ENCODE results near the gene FMNL2.

FMNL2 gene

GRCh38 chr2:152337511-152337903 is 2.5 kb downstream of the FMNL2 start:
- in situ Hi-C loops (cut with MboI; ENCODE audit: low sequenced_read_pairs), result no loop called here

- in situ Hi-C loops (cut with MboI; ENCODE audit: low sequenced_read_pairs), result no loop called here
Measured at GRCh38 chr2:152339556-152340286, 4.7 kb downstream of the FMNL2 start.

- in situ Hi-C loops (cut with MboI; ENCODE audit: low sequenced_read_pairs), result no loop called here
Measured at GRCh38 chr2:152342259-152343046, 7.5 kb downstream of the FMNL2 start.

DNA sequence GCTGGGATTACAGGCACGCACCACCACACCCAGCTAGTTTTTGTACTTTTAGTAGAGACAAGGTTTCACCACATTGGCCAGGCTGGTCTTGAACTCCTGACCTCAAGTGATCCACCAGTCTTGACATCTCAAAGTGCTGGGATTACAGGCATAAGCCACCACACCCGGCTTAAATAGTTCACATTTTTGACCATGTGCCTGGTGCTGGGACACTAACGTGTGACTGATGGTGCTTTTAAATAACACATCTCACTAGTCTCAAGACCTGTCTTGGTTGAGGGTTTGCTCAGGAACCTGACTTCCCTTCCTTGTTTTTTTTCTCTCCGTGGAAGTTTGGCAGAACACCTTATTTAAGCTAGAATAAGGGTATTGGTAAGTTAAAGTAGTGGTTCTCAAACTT is 8.5 kb downstream of the FMNL2 start:
- in situ Hi-C loops (cut with MboI; ENCODE audit: low sequenced_read_pairs), result no loop called here

- in situ Hi-C loops (cut with MboI; ENCODE audit: low sequenced_read_pairs), result no loop called here
Measured at GRCh38 chr2:152344579-152345195, 9.7 kb downstream of the FMNL2 start.

GRCh38 chr2:152347076-152347475 is 12.1 kb downstream of the FMNL2 start:
- in situ Hi-C loops (cut with MboI; ENCODE audit: low sequenced_read_pairs), result no loop called here

- in situ Hi-C loops (cut with MboI; ENCODE audit: low sequenced_read_pairs), result no loop called here
Measured at GRCh38 chr2:152348388-152348787, 13.4 kb downstream of the FMNL2 start.

GRCh38 chr2:152349416-152349815 is 14.4 kb downstream of the FMNL2 start:
- in situ Hi-C loops (cut with MboI; ENCODE audit: low sequenced_read_pairs), result no loop called here

DNA sequence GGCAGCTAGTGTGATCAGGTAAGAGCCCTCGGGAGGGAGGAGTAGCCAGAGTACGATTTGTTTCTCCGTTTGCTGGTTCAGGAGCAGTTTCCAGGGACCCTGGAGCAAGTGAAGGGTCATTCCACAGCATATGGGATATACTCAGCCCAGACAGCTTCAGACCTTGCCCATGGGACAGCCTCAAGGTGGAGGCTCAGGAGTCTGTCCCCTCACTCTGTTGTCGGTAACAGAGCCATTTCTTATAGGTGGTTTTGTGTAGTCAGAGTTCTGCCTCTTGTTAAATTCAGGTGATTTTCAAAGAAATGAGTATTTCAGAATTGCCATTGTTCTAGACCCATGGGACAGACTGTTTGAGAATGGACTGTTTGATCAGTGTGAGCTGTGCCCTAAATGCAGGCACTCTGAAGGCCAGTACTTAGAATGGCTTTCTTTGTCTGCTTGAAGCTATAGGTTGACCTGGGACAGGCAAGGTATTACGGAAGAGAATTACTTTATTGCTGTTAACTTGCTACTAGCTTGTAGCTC is 15.2 kb downstream of the FMNL2 start:
- in situ Hi-C loops (cut with MboI; ENCODE audit: low sequenced_read_pairs), result no loop called here

DNA sequence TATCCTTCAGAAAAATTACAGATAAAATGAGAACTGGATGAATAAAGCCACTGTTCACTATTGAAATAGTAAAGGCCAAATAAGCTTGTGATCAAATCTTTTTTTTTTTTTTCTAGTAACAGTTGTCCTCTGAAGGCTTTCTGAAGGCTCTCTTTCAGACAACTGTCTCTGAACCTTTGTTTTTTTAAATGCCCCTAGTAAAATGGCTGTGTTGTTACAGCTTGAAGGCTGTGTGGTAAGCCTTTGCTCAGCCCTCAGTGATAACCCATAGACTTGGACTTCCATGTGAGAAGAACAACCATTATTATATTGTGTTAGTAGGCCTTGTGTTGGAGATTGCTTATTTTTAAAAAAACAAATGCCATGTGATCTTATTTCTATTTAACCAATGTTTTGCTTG is 17.6 kb downstream of the FMNL2 start:
- in situ Hi-C loops (cut with MboI; ENCODE audit: low sequenced_read_pairs), result no loop called here

- in situ Hi-C loops (cut with MboI; ENCODE audit: low sequenced_read_pairs), result no loop called here
Measured at GRCh38 chr2:152353364-152353763, 18.4 kb downstream of the FMNL2 start.

GRCh38 chr2:152354069-152354755 is 19.2 kb downstream of the FMNL2 start:
- in situ Hi-C loops (cut with MboI; ENCODE audit: low sequenced_read_pairs), result no loop called here

DNA sequence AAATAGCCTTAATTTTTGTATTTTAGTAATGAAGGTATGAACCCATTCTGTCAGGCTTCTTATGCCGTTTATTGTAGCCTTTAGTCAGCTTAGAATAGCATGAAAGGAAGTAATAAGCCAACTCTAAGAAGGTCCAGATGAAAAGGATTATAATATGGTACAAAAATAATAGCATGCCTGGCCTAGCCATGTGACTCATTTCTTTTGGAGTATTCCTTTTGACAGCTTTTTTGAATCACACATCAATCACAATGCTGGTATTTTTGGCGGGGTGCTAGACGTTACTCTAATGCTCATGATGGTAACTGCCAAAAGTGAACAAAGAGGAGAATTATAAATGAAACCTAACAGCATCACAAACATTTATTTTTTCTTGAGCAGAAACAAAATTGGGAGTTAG is 19.9 kb downstream of the FMNL2 start:
- in situ Hi-C loops (cut with MboI; ENCODE audit: low sequenced_read_pairs), result no loop called here

GRCh38 chr2:152355409-152355831 is 20.4 kb downstream of the FMNL2 start:
- in situ Hi-C loops (cut with MboI; ENCODE audit: low sequenced_read_pairs), result no loop called here

- in situ Hi-C loops (cut with MboI; ENCODE audit: low sequenced_read_pairs), result no loop called here
Measured at GRCh38 chr2:152359573-152360363, 24.8 kb downstream of the FMNL2 start.

GRCh38 chr2:152363936-152364335 is 29.0 kb downstream of the FMNL2 start:
- in situ Hi-C loops (cut with MboI; ENCODE audit: low sequenced_read_pairs), result no loop called here

- in situ Hi-C loops (cut with MboI; ENCODE audit: low sequenced_read_pairs), result no loop called here
Measured at GRCh38 chr2:152367547-152368390, 32.8 kb downstream of the FMNL2 start.

DNA sequence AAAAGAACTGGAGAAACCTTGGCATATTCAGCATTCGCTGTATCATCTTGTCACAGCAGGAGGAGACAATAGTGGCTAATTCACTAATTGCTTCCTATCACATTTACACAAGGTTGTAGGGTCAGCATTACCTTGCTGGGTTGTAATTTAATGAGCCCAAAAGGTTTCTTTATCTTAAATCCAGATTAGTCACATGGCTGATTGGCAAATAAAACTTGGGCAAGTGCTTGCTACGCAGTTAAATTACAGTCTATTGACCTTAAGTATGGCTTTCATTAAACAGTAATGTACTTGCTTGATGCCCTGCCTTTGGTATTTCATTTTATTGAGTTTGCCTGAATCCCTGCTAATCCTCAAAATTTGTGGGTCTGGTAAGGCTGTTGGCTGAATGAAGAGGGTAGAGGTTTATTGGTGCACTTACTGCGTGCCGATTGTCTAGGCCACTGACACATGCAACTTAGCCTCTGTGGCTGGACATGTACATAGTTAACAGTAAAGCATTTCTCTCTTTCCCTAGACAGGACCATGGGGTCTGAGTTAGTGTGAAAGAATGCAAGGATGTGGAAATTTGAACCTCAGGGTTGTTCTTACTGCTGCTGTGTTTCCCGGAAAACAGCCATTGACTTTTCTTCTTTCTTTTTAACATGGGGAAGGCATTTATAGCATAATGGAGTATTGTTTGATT is 34.3 kb downstream of the FMNL2 start:
- in situ Hi-C loops (cut with MboI; ENCODE audit: low sequenced_read_pairs), result no loop called here

GRCh38 chr2:152370783-152371182 is 35.8 kb downstream of the FMNL2 start:
- in situ Hi-C loops (cut with MboI; ENCODE audit: low sequenced_read_pairs), result no loop called here
